HepG2 (cell line): Measurements from ENCODE around the gene TPM2. TPM values are rescaled to one million over a fixed set of nuclear protein-coding genes. Genes with fewer than 3 reads are reported as not detected.

Experiments used
- ARNT2 ChIP-seq: sonication (generic); formaldehyde crosslinking; IDR thresholded peaks from 2 replicates; pipeline ENCODE4 v1.8.0; 2022; ENCODE audit warnings: mild to moderate bottlenecking, low read depth, missing genetic modification reagents, moderate library complexity
- CHD2 ChIP-seq: IDR thresholded peaks from 2 replicates; pipeline ENCODE4 v1.6.1; 2011; ENCODE audit warnings: low read depth, low read length, improper control_type of control experiment
- CHD4 ChIP-seq: fragments of 200-600 bp; sonication (generic); IDR thresholded peaks from 2 replicates; pipeline ENCODE4 v1.7.0; 2017; ENCODE audit warnings: mild to moderate bottlenecking, low read length, borderline replicate concordance
- ETS1 ChIP-seq: sonication (generic); formaldehyde crosslinking; IDR thresholded peaks from 2 replicates; pipeline ENCODE4 v1.4.0; 2020; ENCODE audit warnings: missing genetic modification reagents
- GFI1 ChIP-seq: sonication (generic); formaldehyde crosslinking; IDR thresholded peaks from 2 replicates; pipeline ENCODE4 v1.5.0; 2020; ENCODE audit warnings: missing genetic modification reagents, mild to moderate bottlenecking, borderline replicate concordance
- HHEX ChIP-seq: IDR thresholded peaks from 2 replicates; pipeline ENCODE4 v1.6.1; 2016; ENCODE audit warnings: control low read depth
- HOMEZ ChIP-seq: IDR thresholded peaks from 2 replicates; pipeline ENCODE4 v1.6.1; 2016; ENCODE audit warnings: low read depth
- JARID2 ChIP-seq: sonication (generic); formaldehyde crosslinking; IDR thresholded peaks from 2 replicates; pipeline ENCODE4 v1.8.1; 2023; ENCODE audit warnings: missing genetic modification reagents, inconsistent platforms; ENCODE audit not compliant: insufficient replicate concordance
- KDM1A ChIP-seq: IDR thresholded peaks from 2 replicates; pipeline ENCODE4 v1.6.1; 2016; ENCODE audit warnings: missing compliant biosample characterization
- PAX8 ChIP-seq: sonication (generic); formaldehyde crosslinking; IDR thresholded peaks from 2 replicates; pipeline ENCODE4 v1.8.0; 2022; ENCODE audit warnings: mild to moderate bottlenecking, missing genetic modification reagents, borderline replicate concordance
- RFXANK ChIP-seq: IDR thresholded peaks from 2 replicates; pipeline ENCODE4 v1.6.1; 2016
- TRIM22 ChIP-seq: fragments of 450-650 bp; IDR thresholded peaks from 2 replicates; pipeline ENCODE4 v1.6.1; 2017
- ZNF143 ChIP-seq: sonication (generic); formaldehyde crosslinking; IDR thresholded peaks from 2 replicates; pipeline ENCODE4 v1.4.0; 2020; ENCODE audit warnings: missing genetic modification reagents
- ZNF317 ChIP-seq: sonication (generic); formaldehyde crosslinking; IDR thresholded peaks from 2 replicates; pipeline ENCODE4 v1.5.0; 2020; ENCODE audit warnings: mild to moderate bottlenecking, missing genetic modification reagents
- ZNF33A ChIP-seq: sonication (generic); formaldehyde crosslinking; IDR thresholded peaks from 2 replicates; pipeline ENCODE4 v1.5.1; 2020; ENCODE audit warnings: missing genetic modification reagents, mild to moderate bottlenecking, moderate library complexity, borderline replicate concordance
- ZNF432 ChIP-seq: sonication (generic); formaldehyde crosslinking; IDR thresholded peaks from 2 replicates; pipeline ENCODE4 v1.5.0; 2020; ENCODE audit warnings: missing genetic modification reagents, mild to moderate bottlenecking, borderline replicate concordance
- ZNF546 ChIP-seq: sonication (generic); formaldehyde crosslinking; conservative IDR thresholded peaks from 2 replicates; pipeline ENCODE4 v1.8.1; 2023; ENCODE audit warnings: mild to moderate bottlenecking, missing genetic modification reagents
- ZNF646 ChIP-seq: sonication (generic); formaldehyde crosslinking; IDR thresholded peaks from 2 replicates; pipeline ENCODE4 v1.9.0; 2021; ENCODE audit warnings: mild to moderate bottlenecking, missing genetic modification reagents
- ZNF816 ChIP-seq: sonication (generic); formaldehyde crosslinking; IDR thresholded peaks from 2 replicates; pipeline ENCODE4 v1.8.0; 2022; ENCODE audit warnings: missing genetic modification reagents, mild to moderate bottlenecking, borderline replicate concordance
- ZNF83 ChIP-seq: sonication (generic); formaldehyde crosslinking; IDR thresholded peaks from 2 replicates; pipeline ENCODE4 v1.4.0; 2020; ENCODE audit warnings: missing genetic modification reagents, mild to moderate bottlenecking, borderline replicate concordance
- polyA plus RNA-seq, 8 experiments: library from polyadenylated mRNA; depleted of rRNA in 3 of 8; stranded (reverse) in 7 of 8; unstranded in 1 of 8; fragments of >200 nt; fragmentation: Illumina TruSeq in 4 of 8; extraction: Trizol in 4 of 8; gene quantifications; 2 replicates each; pipeline versions ENCODE4 v1.2.1 to v1.2.3, GENCODE V29; 2011 to 2016; ENCODE audit warnings: low read depth in 4 of 8, missing spikeins in 1 of 8, mixed read lengths in 1 of 8; ENCODE audit not compliant: insufficient read depth in 1 of 8
- total RNA-seq, 5 experiments: library from RNA; depleted of rRNA; stranded (reverse); fragments of >200 nt; fragmentation: Illumina TruSeq; extraction: Trizol; gene quantifications; 2 replicates each; pipeline ENCODE4 v1.2.3, GENCODE V29; 2016; ENCODE audit warnings: low read depth in 1 of 5

Gene TPM2
- total and polyA plus RNA-seq, 2 of the 13 experiments (the other 11 are each of a cell fraction or from before 2014, with no cell fraction given): 3.1 to 10.7 TPM

- TF ChIP-seq CHD2 (no peak), ZNF143 (CRISPR knock-in tag) (no peak), ETS1 (no peak), ZNF317 (CRISPR knock-in tag) (0 out of 2 replicates have a peak, but pooled peaks have one; percentile 16), ZNF646 (CRISPR knock-in tag) (no peak), ZNF546 (CRISPR knock-in tag) (no peak), PAX8 (CRISPR knock-in tag) (no peak), CHD4 (no peak), ARNT2 (CRISPR knock-in tag) (no peak), ZNF432 (CRISPR knock-in tag) (no peak), ZNF816 (CRISPR knock-in tag) (peak; percentile 65; the same call in 1 of the 2 replicates), KDM1A (CRISPR knock-in tag) (no peak), JARID2 (CRISPR knock-in tag) (no peak), GFI1 (CRISPR knock-in tag) (peak; percentile 74; the same call in 1 of the 2 replicates), HHEX (no peak), TRIM22 (no peak), RFXANK (CRISPR knock-in tag) (no peak), ZNF33A (peak; percentile 59; the same call in 1 of the 2 replicates), ZNF83 (CRISPR knock-in tag) (no peak), HOMEZ (CRISPR knock-in tag) (no peak)
These were observed 43.6 kb downstream of the TPM2 start (continued) for GRCh38 chr9:35646153-35646532.
